PC-3 (cell line): ENCODE data around the gene JUNB.

Source experiments
- CTCF ChIP-seq: fragments of 300-600 bp; sonication (generic); conservative IDR thresholded peaks from 2 replicates; pipeline ENCODE4 v1.5.1; 2017; ENCODE audit warnings: antibody characterized with exemption, low read depth, mild to moderate bottlenecking, low read length
- EZH2 ChIP-seq: fragments of 300-600 bp; sonication (generic); IDR thresholded peaks from one replicate; pipeline ENCODE4 v1.6.1; 2017; ENCODE audit warnings: antibody characterized with exemption, mild to moderate bottlenecking, low read length; ENCODE audit not compliant: unreplicated experiment

GRCh38 chr19:12754465-12755196 lies 36.7 kb upstream of the JUNB start:
- TF ChIP-seq CTCF (no peak), EZH2 (no peak)
